Right renal cortex interstitium (tissue), 3 donors: ENCODE measurements around the gene DLGAP1. TPM values are rescaled to one million over a fixed set of nuclear protein-coding genes. Genes with fewer than 3 reads are reported as not detected.

Experiments used
- DNase-seq, 3 donors: peaks; one replicate each; pipeline ENCODE4 v3.0.0-alpha.2; 2013; ENCODE audit warnings: low read depth in 3 of 3, low spot score in 2 of 3
- polyA plus RNA-seq, 3 donors: library from polyadenylated mRNA; unstranded; fragments of 120-200 nt; gene quantifications; one replicate each; pipeline ENCODE4 v1.2.1, GENCODE V29; 2013; ENCODE audit not compliant: insufficient read length in 3 of 3

DLGAP1 gene
- polyA plus RNA-seq, 3 donors = 4.3 to 5.8 (median 4.8) TPM

- DNase-seq = no peak
Measured at GRCh38 chr18:4246374-4246773, 208.7 kb downstream of the DLGAP1 start.

DNA sequence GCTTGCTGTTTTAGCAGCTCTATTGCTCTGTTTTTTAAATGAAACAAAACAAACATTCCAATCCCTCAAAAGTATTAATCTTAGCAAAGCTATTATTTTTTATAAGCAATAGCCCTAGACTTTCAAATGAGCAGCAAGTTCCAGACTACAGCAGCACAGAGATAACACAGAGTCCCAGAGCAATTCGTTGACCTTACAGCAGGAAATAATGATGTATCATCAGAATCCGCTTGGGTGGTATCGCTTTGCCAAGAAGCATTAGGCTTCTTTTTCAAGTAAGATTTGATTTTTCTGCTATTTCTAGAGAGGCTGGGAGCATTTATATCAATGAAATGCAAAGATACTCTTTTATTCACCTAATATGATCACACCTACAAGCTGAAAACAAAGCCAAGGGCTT is 209.7 kb downstream of the DLGAP1 start:
- DNase-seq = no peak

DNA sequence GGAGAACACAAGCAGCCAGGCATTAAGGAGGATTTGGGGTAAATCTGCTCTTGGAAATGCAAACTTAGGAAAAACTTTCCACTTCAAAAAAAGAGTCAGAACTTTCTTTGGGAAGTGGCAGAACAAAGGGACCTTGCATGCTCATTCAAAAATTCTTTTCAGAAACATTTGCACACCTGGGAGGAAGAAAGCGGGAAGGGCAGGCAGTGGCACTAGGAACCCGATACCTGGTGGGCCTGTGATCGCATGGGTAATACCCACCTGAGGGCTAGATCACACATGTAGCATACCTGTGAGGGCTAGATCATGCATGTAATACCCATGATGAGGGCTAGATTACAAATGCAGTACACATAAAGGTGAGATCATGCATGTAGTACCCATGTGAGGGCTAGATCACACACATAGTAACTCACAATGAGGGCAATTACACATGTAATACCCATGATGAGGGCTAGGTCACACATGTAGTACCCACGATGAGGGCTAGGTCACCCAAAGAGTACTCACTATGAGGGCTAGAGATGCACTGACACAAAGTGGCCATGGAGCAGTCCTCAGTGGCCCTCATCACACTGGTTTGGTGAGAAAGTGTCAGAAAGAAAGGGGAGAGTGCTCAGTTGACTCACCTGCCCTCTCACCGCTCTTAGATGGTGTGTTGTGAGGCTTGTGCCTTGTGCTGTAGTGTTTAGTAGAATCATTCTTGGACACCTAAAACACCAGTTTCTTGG is 212.5 kb downstream of the DLGAP1 start:
- DNase-seq = no peak

DNA sequence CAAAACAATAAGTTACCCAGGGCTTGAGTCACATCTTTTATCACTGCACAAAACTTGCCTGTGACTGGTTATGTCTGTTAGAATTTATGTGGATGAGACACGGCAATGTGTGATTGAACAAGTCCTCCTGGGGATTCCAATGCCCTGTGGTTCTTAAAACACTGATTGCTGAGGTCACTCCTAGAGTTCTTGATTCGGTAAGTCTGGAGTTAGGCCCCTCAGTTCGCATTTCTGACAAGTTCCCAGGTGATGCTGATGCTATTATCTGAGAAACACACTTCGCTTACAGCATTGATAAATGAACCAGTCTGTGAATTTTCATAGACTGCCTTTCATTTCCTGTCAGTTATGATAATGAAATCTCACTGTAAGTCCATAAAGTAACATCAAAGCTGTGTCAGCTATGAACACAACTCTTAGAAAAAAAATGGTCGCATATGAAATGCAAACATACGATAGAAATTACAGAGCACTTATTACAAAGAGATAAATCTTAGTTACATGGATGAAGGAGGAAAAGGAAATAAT is 214.0 kb downstream of the DLGAP1 start:
- no peak for DNase-seq

- DNase-seq = no peak
Measured at GRCh38 chr18:4238966-4239365, 216.1 kb downstream of the DLGAP1 start.

DNA sequence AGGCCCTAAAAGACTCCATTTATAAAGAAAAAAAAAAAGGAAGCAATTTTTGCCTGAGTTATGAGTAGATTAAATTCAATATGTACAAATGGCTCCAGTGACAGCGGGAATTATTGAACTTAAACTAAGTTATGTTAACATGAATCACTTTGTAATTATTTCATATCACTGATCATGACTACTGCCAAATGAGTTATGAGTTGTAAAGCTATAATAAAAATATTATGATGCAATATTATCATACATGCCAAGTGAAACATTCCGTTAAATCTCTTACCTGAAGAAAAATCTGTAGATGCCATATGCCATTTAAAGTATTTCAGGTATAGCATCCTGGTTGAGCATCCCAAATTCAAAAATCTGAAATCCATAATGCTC is 217.5 kb downstream of the DLGAP1 start:
- DNase-seq = no peak

GRCh38 chr18:4236940-4237663 is 218.0 kb downstream of the DLGAP1 start:
- DNase-seq = no peak

DNA sequence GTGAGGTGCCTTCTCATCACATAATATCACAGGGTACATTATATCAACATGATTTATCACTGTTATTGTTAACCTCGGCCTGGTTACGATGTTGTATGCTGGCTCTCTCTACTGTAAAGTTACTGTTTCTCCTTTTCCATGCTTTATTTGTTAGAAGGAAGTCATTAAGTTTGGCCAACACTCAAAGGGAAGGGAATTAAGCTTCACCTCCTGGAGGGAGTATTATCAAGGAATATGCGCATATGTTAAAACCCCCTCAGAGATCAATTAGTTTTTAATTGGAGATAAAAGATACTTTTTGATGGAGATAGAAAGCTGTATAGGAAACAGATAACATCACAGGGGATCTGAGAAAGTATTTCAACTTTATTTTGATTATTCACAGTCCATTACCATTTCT is 221.6 kb downstream of the DLGAP1 start:
- DNase-seq = no peak

DNA sequence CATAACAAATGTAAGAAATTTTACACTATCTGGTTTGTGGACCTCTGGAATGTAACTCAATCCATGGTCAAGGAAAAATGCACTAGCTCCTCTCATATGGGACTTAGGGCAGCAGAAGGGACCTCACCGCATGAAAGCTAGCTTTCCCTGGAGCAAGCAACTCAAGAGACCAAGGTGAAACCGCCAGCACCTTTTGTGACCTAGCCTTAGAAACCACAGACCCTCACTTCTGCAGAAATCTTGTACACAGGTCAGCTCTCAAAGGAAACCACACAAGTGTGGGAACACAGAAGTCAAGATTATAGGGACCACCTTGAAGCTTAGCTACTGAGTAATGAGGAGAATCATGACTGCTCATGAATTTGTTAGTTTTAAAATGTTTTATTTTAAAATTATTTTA is 222.5 kb downstream of the DLGAP1 start:
- no peak for DNase-seq

- DNase-seq = no peak
Measured at GRCh38 chr18:4231260-4231659, 223.8 kb downstream of the DLGAP1 start.

GRCh38 chr18:4230450-4231168 is 224.5 kb downstream of the DLGAP1 start:
- DNase-seq = no peak

- no peak for DNase-seq
Measured at GRCh38 chr18:4224031-4224704, 230.9 kb downstream of the DLGAP1 start.

DNA sequence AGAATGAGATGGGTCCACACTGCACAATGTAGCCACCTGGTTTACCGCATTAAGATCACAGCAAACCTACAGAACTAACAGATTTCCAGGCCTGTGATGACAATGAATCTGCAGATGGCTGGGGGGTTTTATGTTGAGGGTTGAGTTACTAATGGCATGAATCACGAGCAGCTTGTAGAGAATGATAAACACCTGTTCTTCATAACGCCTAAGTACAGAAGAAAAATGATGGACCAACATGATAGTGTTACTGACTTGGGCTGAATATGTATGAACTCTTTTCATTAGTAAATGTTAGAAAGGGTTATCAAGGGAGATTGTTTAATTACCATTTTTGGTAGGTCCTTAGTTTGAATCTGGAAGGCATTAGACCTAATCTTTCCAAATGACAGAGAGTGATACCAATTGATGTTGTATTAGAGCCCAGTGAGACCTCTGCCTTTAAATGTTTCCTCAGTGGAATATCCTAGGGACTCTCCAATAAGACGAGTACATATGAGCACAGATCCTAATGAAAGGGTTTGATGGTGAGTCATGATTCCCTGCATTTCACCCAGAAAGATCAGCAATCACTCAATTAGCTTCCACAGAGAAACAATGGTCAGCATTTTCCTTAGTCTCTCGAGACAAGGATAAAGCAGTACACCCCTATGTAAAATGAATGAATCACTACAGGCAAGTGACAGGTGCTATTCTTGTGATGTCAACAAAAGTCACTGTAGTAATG is 243.8 kb downstream of the DLGAP1 start:
- DNase-seq = no peak

DNA sequence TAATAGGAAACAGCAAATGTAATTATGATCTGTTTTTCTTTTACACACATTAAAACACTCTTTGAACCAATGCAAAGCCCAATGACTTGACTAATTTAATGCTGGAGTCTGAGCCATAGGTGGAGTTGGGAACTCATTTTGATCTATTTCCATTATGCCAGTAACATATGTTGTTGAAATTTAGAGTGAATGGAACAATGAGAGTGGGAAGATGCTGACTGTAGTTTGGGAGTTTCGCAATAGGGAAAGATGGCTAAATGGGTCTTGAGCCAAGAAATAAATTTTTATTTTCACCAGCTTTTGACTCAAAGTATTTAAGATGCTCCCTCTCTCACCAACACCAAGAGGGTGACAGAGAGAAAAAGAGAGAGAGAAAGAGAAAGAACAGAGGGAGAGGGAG is 246.7 kb downstream of the DLGAP1 start:
- no peak for DNase-seq

DNA sequence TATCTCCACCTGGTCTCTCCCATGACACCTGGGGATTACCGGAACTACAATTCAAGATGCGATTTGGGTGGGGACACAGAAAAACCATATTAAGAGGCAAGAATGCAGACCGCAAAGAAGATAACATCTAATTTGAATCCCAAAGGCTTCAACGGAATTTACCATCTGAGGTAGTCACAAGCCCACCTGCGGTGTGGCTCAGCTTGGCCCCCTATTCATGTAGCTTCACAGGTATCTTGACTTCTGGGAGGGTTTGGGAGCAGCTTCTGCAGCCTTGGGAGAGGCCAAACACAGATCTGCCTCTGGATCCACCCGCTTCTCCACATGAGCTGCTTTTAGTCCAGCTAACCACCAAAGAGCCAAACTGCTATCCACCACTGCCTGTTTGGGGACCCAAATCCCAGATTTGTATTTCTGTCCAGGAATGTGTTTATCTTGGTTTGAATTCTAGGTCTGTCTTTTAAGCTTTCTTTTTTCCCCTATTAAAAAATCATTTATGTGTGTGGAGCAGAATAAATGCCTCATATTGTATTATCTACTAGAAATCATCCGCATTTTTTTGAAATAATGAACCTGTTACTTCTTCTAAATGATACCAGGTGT is 247.6 kb downstream of the DLGAP1 start:
- no peak for DNase-seq

DNA sequence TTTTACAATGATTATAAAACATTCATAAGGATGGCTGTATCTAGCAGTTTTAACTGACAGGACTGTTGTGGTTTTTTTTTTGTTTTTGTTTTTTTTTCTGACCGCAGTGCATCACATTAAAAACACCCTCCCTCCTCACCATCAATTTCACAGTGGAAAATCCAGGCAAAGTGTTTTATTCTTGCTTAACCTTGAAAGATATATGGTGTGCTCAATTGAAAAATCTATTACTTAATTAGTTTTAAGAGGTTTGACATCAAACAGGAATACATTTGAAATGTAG is 250.7 kb downstream of the DLGAP1 start:
- peak in 1 of 3 donors; percentile 12 for DNase-seq

DNA sequence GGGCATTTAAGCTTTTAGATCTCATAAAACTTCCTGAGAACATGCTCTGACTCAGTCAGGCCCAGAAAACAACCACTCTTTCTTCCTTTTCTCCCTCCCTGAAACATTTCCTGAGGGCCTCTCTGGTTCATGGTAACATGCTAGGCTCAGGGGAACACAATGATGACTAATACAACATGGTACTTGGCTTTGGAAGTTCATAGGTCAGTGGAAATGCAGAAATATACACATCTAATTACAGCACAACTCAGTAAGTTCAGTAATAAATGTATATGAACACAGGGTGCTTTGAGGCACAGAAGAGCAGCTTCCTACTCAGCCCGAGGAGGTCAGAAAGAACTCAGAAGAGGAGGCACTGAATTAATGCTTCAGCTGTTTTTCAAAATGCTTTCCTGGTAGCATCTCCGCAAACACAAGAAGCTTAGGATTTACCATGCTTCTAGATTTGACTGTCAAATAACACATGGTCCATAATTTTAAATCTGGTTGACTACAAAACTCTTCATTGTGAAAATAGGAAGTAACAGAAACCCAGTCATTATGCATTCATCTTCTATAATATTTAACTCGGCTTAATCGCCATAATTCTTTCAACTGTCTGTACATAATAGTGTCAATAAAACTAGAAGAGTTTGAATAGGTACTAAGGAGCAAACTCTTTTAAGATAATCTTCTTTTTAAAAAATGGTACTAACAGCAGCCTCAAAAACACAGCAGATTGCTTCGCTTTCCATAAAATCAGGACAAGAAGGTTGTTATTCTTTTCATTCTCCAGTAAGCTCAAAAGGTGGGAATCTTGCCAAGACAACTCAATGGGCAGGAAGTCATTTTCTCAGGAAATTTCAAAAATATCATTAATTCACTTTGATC is 251.3 kb downstream of the DLGAP1 start:
- DNase-seq = peak; percentile 20 to 53 (median 29)

DNA sequence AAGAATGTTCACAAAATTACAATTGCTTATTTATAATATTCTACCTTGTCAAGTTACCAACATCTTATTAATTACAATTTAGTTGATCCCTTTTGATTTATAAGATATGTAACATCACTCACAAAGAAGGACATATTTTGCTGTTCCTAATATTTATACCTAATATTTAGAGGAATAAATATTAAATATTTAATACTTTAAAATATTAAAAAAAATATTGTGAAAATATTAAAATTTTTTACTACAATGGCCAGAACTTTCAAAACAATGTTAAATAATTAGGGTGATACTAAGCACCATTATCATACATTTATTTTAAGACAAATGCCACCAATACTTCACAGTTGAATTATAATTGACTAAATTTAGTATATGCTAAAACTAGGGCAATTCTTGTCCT is 254.7 kb downstream of the DLGAP1 start:
- no peak for DNase-seq

GRCh38 chr18:4198956-4199355 is 256.2 kb downstream of the DLGAP1 start:
- no peak for DNase-seq
